Body of pancreas (tissue), 4 donors: ENCODE data around the gene OR6C76.

Experiments
- POLR2A ChIP-seq, 3 donors: fragments of 450-650 bp; IDR thresholded peaks; one replicate each; pipeline ENCODE4 v1.6.1; 2016; ENCODE audit warnings: antibody characterized with exemption in 3 of 3, mild to moderate bottlenecking in 2 of 3
- TF ChIP-seq, protein P1 (sequence below), 7 experiments: fragments of 450-650 bp in 4 of 7; fragments of 200-600 bp in 3 of 7; sonication (generic) in 3 of 7; IDR thresholded peaks; one replicate each; pipeline ENCODE4 v1.5.1; 2016 to 2019; ENCODE audit warnings: antibody characterized with exemption in 7 of 7

DNA sequence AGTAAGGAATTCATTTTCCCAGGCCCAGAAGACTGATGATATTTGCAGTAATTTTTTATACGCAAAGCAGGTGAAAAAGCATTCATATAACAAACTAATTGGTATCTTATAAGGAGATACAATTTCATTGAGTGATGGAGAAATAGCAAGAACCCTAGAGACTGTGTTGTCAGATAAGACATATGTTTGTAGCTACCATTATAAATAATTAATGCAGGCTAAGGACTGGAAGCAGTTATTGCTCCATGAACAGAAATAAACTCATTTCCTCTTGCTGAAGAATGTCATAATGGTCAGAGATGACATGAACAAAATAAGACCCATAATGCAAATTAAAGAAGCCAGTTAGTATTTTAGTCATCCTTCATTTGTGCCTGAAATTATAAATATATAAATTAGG lies 19.3 kb downstream of the OR6C76 start:
- no peak for TF ChIP-seq POLR2A (IDR thresholded peaks at IDR 0.05)
- TF ChIP-seq, protein P1, sequence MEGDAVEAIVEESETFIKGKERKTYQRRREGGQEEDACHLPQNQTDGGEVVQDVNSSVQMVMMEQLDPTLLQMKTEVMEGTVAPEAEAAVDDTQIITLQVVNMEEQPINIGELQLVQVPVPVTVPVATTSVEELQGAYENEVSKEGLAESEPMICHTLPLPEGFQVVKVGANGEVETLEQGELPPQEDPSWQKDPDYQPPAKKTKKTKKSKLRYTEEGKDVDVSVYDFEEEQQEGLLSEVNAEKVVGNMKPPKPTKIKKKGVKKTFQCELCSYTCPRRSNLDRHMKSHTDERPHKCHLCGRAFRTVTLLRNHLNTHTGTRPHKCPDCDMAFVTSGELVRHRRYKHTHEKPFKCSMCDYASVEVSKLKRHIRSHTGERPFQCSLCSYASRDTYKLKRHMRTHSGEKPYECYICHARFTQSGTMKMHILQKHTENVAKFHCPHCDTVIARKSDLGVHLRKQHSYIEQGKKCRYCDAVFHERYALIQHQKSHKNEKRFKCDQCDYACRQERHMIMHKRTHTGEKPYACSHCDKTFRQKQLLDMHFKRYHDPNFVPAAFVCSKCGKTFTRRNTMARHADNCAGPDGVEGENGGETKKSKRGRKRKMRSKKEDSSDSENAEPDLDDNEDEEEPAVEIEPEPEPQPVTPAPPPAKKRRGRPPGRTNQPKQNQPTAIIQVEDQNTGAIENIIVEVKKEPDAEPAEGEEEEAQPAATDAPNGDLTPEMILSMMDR (IDR thresholded peaks at IDR 0.05) = no peak
